Right lung (tissue), 5 donors: Measurements from ENCODE around the gene ACIN1. TPM values are rescaled to one million over a fixed set of nuclear protein-coding genes. Genes with fewer than 3 reads are reported as not detected.
A peak's percentile ranks its signal among the peaks of the same experiment; 100 is the strongest.

Experiments
- DNase-seq, 2 donors: peaks; one replicate each; pipeline ENCODE4 v3.0.0-alpha.2; 2013
- polyA plus RNA-seq, 5 donors: library from polyadenylated mRNA; unstranded; fragments of 120-200 nt; gene quantifications; one replicate each; pipeline versions ENCODE4 v1.2.1 to v1.2.3, GENCODE V29; 2013; ENCODE audit warnings: inconsistent platforms in 1 of 5, low replicate concordance in 1 of 5; ENCODE audit not compliant: insufficient read length in 5 of 5, insufficient read depth in 1 of 5

Gene ACIN1
- polyA plus RNA-seq, 5 donors, result 277 to 378 (median 335) TPM

- DNase-seq, result no peak
Observed at GRCh38 chr14:23058654-23059504, 36.1 kb downstream of the ACIN1 start.

GRCh38 chr14:23057757-23058653 is 36.9 kb downstream of the ACIN1 start:
- DNase-seq, result peak; percentile 80 to 88

GRCh38 chr14:23056956-23057756 is 37.8 kb downstream of the ACIN1 start, which contains the start of gene CDH24:
Gene CDH24, minus strand, starts transcription at chr14:23057520. Its CDS starts 1,787 bp downstream, at chr14:23055733.
- DNase-seq, result peak; percentile 65 to 76

- DNase-seq, result no peak
Observed at GRCh38 chr14:23056145-23056955, 38.6 kb downstream of the ACIN1 start.

- no peak for DNase-seq
Observed at GRCh38 chr14:23055621-23056144, 39.3 kb downstream of the ACIN1 start.

- DNase-seq, result no peak
Observed at GRCh38 chr14:23055147-23055550, 39.8 kb downstream of the ACIN1 start.

- DNase-seq, result no peak
Observed at GRCh38 chr14:23054000-23054811, 40.7 kb downstream of the ACIN1 start.

GRCh38 chr14:23053426-23053825 is 41.5 kb downstream of the ACIN1 start:
- DNase-seq, result no peak

- no peak for DNase-seq
Observed at GRCh38 chr14:23052671-23053070, 42.3 kb downstream of the ACIN1 start.

GRCh38 chr14:23052182-23052623 is 42.7 kb downstream of the ACIN1 start:
- no peak for DNase-seq

- no peak for DNase-seq
Observed at GRCh38 chr14:23051141-23052057, 43.5 kb downstream of the ACIN1 start.

- no peak for DNase-seq
Observed at GRCh38 chr14:23049011-23049410, 45.9 kb downstream of the ACIN1 start.

- DNase-seq, result no peak
Observed at GRCh38 chr14:23047751-23048693, 46.9 kb downstream of the ACIN1 start.

- no peak for DNase-seq
Observed at GRCh38 chr14:23047034-23047634, 47.8 kb downstream of the ACIN1 start.

- DNase-seq, result no peak
Observed at GRCh38 chr14:23045419-23046357, 49.2 kb downstream of the ACIN1 start.

GRCh38 chr14:23044840-23045239 is 50.1 kb downstream of the ACIN1 start:
- no peak for DNase-seq
